ENCODE results near the gene TUBGCP5. TPM values are rescaled to one million over a fixed set of nuclear protein-coding genes. Genes with fewer than 3 reads are reported as not detected.

The TUBGCP5 gene
- total RNA-seq, 1 donor: 37.5 TPM

Other genes with a start within 250 kb of the TUBGCP5 start
- 74.7 and 75.3 TPM in 2 replicates for gene NIPA2, start 200.9 kb downstream of the TUBGCP5 start, total RNA-seq (ENCODE audit: low replicate concordance)
- gene CYFIP1, start 59.2 kb downstream of the TUBGCP5 start, total RNA-seq (ENCODE audit: low replicate concordance): 87.2 and 95.8 TPM in 2 replicates
- not detected in 2 replicates for gene GOLGA6L1, start 97.3 kb upstream of the TUBGCP5 start, total RNA-seq (ENCODE audit: low replicate concordance)